ENCODE results near the gene S100A16.

The S100A16 gene

DNA sequence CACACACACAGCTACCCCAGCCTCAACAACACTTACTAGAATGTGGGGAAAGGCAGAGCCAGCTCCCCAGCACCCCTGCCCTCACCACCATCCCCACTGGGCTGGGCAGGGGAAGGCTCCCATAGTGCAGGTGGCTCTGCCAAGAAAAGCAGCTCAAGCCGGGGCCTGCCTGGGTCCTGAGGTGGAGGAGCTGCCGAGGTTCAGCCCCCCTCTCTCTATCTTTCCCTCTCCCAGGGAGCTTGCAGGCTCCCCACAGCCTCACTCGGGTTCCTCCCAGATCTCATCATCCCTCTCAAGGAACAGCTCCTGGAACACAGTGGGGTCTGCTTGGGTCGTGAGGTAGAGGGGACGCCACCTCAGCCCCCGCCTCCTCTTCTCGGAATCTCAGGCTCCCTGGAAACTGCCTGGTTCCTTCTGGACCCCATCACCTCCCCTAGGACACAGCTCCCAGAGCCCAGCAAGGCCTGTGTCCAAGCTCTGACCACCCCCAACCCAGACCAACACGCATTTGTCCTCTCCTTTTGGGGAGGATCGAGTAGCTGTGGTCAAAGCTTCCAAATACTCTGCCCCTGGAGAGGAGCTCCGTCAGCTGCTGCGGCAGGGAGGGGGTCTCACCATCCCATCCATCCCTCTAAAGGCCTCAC is 704 bp downstream of the S100A16 start:
- in situ Hi-C loops (cut with HindIII; ENCODE audit: low sequenced_read_pairs): no loop called here
- DNase-seq (ENCODE audit: low read depth, low spot score): peak; percentile 32
- peak overlapping the region; percentile 86 for H3K4me3 ChIP-seq (ENCODE audit: low read depth, low read length)
- no peak for TF ChIP-seq CTCF (IDR thresholded peaks at IDR 0.05; ENCODE audit: low read depth, low read length)

DNA sequence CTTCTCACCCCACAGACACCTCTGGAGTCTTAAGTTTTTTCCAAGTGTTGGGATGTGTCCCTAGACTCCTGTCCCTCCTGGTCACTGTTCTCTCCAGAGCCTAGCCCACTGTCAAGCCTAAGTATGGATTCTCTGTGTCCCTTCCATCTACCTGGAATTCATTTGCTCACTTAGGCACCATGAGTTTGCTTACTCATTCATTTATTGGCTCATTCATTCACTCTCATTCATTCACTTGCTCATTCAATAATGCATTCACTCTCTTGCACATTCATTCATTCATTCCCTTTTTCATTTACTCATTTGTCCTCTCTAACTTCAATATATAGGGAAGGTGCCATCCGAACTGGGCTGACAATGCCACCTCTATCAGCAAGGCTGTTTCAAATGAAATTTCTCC is 1.6 kb downstream of the S100A16 start:
- in situ Hi-C loops (cut with HindIII; ENCODE audit: low sequenced_read_pairs): no loop called here
- no peak for DNase-seq (ENCODE audit: low read depth, low spot score)
- TF ChIP-seq CTCF (IDR thresholded peaks at IDR 0.05; ENCODE audit: low read depth, low read length): no peak
- peak overlapping the region; percentile 86 for H3K4me3 ChIP-seq (ENCODE audit: low read depth, low read length)

GRCh38 chr1:153610811-153611301 is 2.1 kb downstream of the S100A16 start:
- peak overlapping the region; percentile 86 for H3K4me3 ChIP-seq (ENCODE audit: low read depth, low read length)
- in situ Hi-C loops (cut with HindIII; ENCODE audit: low sequenced_read_pairs): no loop called here

DNA sequence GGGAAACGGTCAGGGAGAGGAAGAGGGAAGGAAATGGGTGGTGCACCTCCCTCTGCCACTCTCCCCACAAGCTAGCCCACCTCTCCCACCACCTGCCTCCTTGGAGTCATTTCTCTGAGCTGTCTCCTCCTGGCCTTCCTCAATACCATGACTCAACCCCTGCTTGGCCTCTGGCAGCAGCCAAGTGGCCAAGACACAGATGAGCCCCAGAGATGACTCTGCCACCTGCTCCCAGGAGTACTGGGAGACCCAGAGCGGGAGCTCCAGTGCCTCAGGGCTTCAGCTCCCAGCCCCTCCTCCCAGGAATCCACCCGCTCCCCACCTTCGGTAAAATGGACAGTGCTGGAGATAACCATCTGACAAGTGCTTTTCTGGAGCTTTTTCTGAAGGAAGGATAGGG is 2.6 kb downstream of the S100A16 start:
- peak; percentile 24 for DNase-seq (ENCODE audit: low read depth, low spot score)
- H3K4me3 ChIP-seq (ENCODE audit: low read depth, low read length): peak overlapping the region; percentile 86
- TF ChIP-seq CTCF (IDR thresholded peaks at IDR 0.05; ENCODE audit: low read depth, low read length): no peak
- in situ Hi-C loops (cut with HindIII; ENCODE audit: low sequenced_read_pairs): no loop called here

More at GRCh38 chr1:153610811-153611301, 2.1 kb downstream of the S100A16 start:
- no peak for TF ChIP-seq CTCF (IDR thresholded peaks at IDR 0.05; ENCODE audit: low read depth, low read length)
- peak; percentile 37 for DNase-seq (ENCODE audit: low read depth, low spot score)

DNA sequence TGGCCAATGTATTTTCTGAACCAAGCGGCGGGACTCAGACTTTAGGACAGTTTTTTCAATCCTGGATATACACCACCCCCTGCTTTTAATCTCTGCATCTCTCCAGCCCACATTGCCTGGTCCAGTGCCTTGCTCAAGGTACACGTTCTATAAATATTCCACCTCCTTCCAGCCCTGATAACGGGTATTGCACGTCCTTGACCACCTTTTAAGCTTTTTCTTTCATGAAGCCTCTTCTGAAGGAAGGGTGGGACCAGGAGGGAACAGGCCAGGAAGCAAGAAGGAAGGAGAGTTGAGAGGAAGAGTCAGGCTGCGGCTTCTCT is 3.4 kb downstream of the S100A16 start:
- no peak for TF ChIP-seq CTCF (IDR thresholded peaks at IDR 0.05; ENCODE audit: low read depth, low read length)
- in situ Hi-C loops (cut with HindIII; ENCODE audit: low sequenced_read_pairs): no loop called here
- H3K4me3 ChIP-seq (ENCODE audit: low read depth, low read length): no peak overlapping the region
- DNase-seq (ENCODE audit: low read depth, low spot score): no peak

DNA sequence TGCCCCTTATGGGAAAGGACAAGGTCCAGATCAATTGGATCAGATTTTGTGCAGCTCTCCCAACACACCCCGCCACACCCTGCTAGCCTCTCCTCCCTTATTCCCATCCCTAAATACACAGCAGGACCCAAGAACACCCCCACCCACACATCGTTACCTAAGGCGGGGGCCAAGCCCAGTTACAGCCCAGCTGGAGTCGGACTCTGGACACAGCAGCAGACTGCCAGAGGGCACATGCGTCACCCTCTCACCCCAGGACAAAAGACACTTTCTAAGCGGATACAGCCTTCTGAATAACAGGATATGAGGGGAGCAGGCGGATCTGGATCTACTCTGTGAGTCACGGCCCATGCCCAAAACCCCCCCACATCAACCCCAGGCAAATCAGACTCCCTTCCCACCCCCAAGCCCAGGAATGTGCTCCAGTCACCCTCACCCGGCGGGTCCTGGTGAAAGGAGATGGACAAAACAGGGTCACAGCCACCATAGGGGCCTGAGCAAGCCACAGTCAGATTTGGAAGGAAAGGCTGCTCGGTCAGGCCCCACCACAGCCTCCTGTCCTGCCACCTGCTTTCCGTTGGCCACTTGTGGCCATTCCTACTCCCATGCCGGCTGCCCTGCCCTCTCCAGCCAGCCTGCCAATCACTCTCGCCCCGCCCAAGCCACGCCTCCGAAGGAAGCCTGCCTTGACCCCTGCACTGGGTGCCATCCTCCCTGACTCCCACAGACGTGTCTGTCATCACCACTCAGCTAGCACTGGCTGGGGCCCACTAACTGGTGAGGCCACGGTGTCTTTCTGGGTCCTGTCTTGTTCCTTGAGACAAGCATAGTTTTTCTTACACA is 4.0 kb downstream of the S100A16 start:
- TF ChIP-seq CTCF (IDR thresholded peaks at IDR 0.05; ENCODE audit: low read depth, low read length): no peak
- peak overlapping the region; percentile 37 for H3K4me3 ChIP-seq (ENCODE audit: low read depth, low read length)
- in situ Hi-C loops (cut with HindIII; ENCODE audit: low sequenced_read_pairs): no loop called here
- DNase-seq (ENCODE audit: low read depth, low spot score): peak; percentile 94

Measured in astrocyte of the spinal cord (primary cell).